ENCODE measurements around the gene RPGRIP1L. TPM values are rescaled to one million over a fixed set of nuclear protein-coding genes. Genes with fewer than 3 reads are reported as not detected.

The RPGRIP1L gene
- total RNA-seq, 1 experiment from 2014 or later: 4.1 TPM

DNA sequence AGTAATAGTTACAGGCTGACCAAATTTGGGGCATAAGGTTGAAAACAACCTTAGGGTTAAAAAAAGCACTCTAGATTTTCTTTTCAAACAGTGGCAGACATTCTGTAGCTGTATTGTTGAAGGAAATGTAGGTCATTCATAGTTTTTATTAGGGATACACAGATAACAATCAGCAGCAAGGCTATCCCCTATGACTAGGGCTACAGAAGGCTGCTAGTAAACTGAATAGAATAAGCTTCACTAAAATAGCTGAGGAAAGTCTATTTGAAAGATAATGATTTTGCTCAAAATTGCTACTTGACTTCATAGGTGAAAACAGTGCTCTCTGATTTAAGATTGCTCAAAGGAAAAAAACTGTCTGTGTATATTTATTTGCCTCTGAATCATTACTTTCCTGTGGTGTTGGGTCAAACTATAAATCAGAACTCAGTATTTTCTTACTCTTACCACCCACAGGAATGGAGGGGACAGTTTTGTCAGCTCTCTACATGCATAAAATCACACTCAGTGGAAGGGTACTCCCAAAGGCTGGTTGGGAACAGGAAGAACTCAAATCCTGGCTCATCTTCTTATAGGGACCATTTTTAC lies 24.8 kb downstream of the RPGRIP1L start:
- no peak for DNase-seq (ENCODE audit: low read depth, low spot score)
- in situ Hi-C loops (cut with HindIII; ENCODE audit: low pct_unique_long_range_greater_than_20kb, low sequenced_read_pairs): no loop called here

DNA sequence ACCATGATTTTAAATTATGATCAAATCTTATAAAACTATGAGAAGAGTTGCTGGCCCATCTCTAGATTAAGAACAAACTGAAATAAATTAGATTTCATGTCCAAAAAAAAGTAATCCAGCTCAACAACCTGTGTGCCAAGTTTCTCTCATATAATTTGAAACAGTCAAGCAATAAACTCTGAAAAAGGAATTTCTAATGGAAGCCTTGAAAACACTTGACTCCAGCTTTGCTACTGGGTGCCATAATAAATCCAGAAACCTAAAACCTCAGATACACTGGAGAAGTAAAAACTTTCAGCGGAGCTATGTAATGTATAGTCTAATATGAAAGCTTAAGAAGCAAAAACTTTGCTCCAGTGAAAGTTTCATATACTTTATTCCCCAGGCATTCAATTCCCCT lies 25.5 kb downstream of the RPGRIP1L start:
- in situ Hi-C loops (cut with HindIII; ENCODE audit: low pct_unique_long_range_greater_than_20kb, low sequenced_read_pairs): no loop called here

DNA sequence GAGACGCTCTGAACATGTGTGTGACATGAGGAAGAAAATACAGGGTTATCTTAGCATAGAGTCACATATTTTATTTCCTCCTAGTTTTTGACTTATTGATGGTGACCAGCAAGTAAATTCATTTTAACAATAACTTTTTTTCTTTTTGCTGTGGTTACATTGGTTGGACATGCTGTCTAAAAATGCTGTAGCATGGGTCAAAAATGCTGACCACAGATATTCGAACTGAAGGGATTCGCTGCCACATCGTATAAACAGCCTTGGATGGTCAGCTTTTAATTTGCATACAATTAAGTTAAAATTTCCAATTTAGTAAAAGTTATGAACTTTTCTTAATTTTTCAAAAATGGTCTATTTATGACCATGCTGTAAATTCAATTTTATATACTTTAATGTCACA lies 30.5 kb downstream of the RPGRIP1L start:
- DNase-seq (ENCODE audit: low read depth, low spot score): no peak
- in situ Hi-C loops (cut with HindIII; ENCODE audit: low pct_unique_long_range_greater_than_20kb, low sequenced_read_pairs): no loop called here

More for the DNA sequence above, 25.5 kb downstream of the RPGRIP1L start:
- no peak for DNase-seq (ENCODE audit: low read depth, low spot score)

DNA sequence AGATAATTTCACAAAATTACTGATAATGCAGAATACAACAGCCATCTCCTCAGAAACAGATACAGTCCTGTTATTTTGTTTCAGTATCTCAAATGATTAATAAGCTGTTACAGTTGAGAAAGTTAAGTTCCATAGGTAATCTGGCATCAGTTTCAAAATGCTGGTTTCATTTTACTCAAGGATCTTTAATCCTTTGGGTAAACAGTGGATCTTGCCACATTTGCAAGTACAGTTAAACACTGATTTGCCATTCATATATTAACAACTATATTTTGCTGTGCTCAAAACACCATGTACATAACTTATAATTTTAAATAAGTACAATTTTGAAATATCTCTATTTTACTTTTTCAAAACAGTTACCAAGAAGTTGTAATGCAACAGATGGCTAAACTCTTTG lies 31.2 kb downstream of the RPGRIP1L start:
- in situ Hi-C loops (cut with HindIII; ENCODE audit: low pct_unique_long_range_greater_than_20kb, low sequenced_read_pairs): no loop called here

DNA sequence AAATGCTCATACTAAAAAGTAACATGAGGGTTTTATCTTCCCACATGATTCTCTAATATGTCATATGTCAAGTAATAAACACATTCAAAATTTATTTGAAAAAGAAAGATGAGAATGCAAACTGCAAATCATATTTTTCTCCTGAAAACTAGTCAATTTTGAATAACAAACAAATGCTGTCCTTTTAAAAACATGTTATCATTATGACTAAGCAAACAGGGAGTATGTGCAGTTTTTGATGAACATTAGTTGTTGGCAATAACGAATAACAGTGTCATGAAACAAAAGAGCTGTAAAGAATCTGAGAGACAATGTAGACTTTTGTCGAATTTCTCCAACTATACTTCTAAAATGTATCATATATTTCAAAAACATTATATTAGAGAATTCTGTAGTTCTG lies 34.8 kb downstream of the RPGRIP1L start:
- no peak for DNase-seq (ENCODE audit: low read depth, low spot score)
- in situ Hi-C loops (cut with HindIII; ENCODE audit: low pct_unique_long_range_greater_than_20kb, low sequenced_read_pairs): no loop called here

More for the DNA sequence above, 31.2 kb downstream of the RPGRIP1L start:
- no peak for DNase-seq (ENCODE audit: low read depth, low spot score)

DNA sequence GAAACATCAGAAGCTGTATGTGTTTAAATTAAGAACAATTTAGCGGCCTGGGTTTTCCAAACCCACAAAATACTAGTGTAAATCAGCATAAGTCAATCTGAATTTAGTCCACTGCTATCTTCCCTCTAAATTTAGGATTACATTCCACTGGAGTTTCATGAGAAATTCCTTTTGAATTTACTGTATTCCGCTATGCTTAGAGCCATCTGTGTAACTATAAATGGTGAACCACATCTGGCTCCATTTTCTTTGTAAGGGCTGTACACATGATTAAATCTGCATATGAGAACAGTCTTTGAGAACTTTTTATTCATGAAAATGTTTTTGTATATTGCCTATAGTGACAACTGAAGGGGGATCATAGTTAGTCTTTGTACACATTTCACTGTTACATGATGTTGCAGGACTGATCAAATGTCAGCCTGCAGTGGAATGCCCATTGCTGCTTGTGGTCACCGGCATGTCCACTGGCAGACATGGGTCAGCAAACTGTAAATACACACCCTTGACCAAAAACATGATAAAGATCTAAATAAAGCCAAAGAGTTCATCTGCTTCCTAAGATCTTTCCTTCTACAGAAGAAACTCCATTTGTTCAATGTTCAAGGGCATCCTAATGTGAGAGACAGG lies 36.8 kb downstream of the RPGRIP1L start:
- in situ Hi-C loops (cut with HindIII; ENCODE audit: low pct_unique_long_range_greater_than_20kb, low sequenced_read_pairs): no loop called here
- no peak for DNase-seq (ENCODE audit: low read depth, low spot score)

DNA sequence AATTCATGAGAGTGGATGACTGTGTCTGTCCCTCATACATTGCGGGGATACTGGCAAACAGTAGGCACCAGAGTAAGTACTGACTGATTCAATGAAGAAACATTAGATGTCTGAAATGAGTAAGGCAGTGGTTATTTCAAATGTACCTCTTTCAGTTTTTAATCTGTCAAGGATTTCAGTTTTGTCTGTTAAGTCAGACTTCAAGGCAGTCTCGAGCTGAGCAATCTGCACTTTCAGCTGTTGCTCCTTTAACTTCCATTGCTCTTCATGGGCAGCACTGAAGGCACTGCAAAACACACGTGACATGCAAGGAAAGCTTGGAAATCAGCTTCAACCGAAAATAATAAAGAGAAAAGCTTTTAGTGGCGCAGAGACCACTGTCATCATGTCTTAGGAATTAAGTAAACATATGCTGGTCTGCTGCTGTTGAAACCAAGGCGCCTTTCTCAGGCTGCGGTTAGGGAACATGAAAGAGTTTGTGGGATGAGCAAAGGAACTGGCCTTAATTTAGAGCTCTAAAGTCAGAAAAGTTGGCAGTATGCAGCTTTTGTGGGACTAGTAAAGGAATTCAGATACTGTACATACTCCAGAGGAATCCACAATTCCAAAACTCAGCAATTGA lies 38.8 kb downstream of the RPGRIP1L start:
- DNase-seq (ENCODE audit: low read depth, low spot score): no peak
- in situ Hi-C loops (cut with HindIII; ENCODE audit: low pct_unique_long_range_greater_than_20kb, low sequenced_read_pairs): no loop called here

DNA sequence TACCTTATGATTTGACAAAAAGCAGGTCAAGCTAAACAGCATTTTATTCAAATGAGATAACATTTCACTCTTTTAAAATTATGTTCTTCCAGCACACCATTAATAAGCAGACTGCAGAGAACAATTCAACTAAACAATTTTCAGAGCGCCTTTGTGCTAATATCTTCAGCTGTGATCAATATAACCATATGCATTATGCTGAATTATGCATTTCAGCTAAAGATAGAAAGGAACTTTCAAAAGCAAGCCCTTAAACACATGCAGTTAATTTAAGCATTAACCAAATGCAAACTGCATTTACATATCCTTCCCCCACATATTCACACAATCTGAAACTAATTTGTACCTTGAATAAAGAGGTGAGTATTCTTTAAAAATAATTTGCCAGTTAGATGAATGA lies 41.6 kb downstream of the RPGRIP1L start:
- DNase-seq (ENCODE audit: low read depth, low spot score): no peak
- in situ Hi-C loops (cut with HindIII; ENCODE audit: low pct_unique_long_range_greater_than_20kb, low sequenced_read_pairs): no loop called here

DNA sequence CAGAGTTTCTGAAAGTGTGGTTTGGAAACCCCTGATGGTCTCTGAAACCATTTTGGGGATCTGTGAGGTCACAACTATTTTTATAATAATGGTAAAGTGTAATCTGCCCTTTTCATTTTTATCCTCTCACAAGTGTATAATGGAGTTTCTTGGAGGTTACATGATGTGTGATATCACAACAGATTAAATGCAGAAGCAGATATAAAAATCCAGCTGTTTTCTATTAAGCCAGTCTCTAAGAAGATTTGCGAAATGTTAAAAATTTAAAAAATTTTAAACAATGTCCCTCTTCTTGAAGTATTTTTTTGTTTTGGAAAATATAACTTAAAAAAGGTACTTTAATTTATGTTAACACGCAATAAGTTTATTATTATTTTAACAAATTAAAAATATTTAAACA lies 48.7 kb downstream of the RPGRIP1L start:
- no peak for DNase-seq (ENCODE audit: low read depth, low spot score)
- in situ Hi-C loops (cut with HindIII; ENCODE audit: low pct_unique_long_range_greater_than_20kb, low sequenced_read_pairs): no loop called here

DNA sequence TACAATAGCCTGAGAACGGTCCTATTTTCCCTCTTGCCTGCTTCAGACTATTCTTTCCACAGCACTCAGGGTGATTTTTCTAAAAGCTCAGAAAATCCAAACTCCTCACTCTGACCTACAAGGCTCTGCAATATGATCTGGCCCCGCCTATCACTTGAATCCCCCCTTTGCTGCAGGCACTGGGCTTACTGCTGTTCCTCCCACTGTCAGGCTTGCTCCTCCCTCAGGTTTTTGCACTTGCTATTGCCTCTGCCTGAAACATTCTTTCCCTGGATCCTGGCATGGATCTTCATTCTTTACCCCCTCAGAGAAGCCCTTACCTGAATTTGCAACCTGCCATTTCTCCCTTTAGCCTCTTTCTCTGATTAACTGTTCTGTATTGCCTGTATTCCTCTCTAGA lies 52.3 kb downstream of the RPGRIP1L start:
- in situ Hi-C loops (cut with HindIII; ENCODE audit: low pct_unique_long_range_greater_than_20kb, low sequenced_read_pairs): no loop called here
- DNase-seq (ENCODE audit: low read depth, low spot score): no peak

DNA sequence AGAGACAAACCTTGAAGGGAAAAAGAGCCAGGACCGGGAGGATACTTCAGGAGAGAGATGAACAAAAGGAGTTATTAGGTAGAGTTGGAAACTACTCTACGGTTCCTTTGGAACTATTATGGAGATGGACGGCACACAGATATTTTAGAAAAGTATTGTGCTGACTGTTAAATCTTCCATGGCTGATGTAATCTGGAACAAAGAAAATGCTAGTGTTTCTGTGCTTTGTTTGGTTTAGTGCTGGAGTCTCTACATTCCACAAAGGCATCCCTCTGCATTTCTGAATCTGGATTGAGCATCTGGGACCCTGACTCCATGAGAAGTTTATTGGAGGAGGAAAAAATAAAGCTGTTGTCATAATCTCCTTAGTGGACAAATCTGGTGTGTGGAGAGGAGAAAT lies 57.2 kb downstream of the RPGRIP1L start:
- no peak for DNase-seq (ENCODE audit: low read depth, low spot score)
- in situ Hi-C loops (cut with HindIII; ENCODE audit: low pct_unique_long_range_greater_than_20kb, low sequenced_read_pairs): no loop called here

DNA sequence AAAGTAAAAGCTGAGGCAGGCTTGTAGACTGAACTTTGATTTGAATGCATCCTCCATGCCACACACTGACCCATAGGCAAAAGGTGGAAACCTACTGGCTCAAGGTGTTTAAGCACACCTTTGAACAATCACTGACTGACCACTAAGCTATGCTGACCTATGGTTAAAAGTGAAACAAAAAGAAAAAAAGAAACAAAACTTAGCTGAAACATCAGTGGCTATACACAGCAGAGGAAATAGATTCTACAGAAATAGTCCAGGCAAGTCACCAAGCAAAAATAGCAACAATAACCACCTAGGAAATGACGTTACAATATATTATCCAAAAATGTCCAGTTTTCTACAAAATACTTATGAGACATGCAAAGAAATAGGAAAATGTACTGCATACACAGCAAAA lies 60.2 kb downstream of the RPGRIP1L start:
- in situ Hi-C loops (cut with HindIII; ENCODE audit: low pct_unique_long_range_greater_than_20kb, low sequenced_read_pairs): no loop called here

DNA sequence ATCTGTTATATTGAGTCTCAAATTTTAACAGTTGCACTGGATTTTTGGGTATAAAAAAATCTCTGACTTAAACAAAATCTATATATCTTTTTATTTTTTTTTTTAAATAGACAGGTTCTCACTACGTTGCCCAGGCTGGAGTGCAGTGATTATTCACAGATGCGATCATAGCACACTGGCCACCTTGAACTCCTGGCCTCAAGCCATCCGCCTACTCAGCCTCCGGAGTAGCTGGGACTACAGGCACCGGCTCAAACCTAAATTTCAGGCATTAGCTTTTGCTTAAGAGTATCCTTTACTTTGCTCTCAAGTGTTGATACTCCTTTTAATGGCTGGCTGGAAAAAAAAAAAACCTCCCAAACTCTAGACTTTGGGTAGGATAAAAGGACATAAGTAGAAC lies 61.6 kb downstream of the RPGRIP1L start:
- in situ Hi-C loops (cut with HindIII; ENCODE audit: low pct_unique_long_range_greater_than_20kb, low sequenced_read_pairs): no loop called here
- no peak for DNase-seq (ENCODE audit: low read depth, low spot score)

More for the DNA sequence above, 60.2 kb downstream of the RPGRIP1L start:
- no peak for DNase-seq (ENCODE audit: low read depth, low spot score)

DNA sequence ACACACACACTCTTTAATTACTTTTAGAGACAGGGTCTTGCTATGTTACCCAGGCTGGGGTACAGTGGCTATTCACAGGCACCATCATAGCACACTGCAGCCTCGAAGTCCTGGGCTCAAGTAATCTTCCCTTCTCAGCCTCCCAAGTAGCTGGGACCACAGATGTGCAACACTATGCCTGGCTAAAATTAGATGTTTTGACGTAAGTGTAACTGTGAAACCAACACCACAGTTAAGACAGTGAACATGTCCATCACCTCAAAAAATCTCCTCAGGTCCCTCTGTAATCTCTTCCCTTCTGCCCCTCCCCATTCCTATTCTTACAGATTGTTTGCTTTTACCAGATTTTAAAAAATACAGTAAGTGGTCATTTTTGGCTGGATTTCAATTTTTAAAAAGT lies 66.7 kb downstream of the RPGRIP1L start:
- no peak for DNase-seq (ENCODE audit: low read depth, low spot score)
- in situ Hi-C loops (cut with HindIII; ENCODE audit: low pct_unique_long_range_greater_than_20kb, low sequenced_read_pairs): no loop called here

DNA sequence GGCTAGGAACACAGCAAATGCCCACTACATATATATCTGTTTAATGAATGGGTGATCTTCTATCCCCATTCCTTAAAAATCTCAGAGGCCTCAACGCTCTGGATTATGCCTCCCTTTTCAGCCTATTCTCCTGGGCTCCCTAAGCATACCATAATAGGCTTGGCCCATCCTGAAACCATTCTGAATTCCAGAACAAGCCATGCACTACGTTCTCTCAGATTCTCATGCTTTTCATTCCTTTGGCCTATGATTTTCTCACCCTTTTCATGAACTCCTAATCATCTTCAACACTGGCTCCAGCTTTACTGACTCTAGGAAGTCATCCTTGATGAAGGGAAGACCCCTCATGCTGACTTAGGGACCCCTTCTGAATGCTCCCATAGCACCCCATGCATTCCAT lies 71.1 kb downstream of the RPGRIP1L start:
- DNase-seq (ENCODE audit: low read depth, low spot score): no peak
- in situ Hi-C loops (cut with HindIII; ENCODE audit: low pct_unique_long_range_greater_than_20kb, low sequenced_read_pairs): no loop called here

DNA sequence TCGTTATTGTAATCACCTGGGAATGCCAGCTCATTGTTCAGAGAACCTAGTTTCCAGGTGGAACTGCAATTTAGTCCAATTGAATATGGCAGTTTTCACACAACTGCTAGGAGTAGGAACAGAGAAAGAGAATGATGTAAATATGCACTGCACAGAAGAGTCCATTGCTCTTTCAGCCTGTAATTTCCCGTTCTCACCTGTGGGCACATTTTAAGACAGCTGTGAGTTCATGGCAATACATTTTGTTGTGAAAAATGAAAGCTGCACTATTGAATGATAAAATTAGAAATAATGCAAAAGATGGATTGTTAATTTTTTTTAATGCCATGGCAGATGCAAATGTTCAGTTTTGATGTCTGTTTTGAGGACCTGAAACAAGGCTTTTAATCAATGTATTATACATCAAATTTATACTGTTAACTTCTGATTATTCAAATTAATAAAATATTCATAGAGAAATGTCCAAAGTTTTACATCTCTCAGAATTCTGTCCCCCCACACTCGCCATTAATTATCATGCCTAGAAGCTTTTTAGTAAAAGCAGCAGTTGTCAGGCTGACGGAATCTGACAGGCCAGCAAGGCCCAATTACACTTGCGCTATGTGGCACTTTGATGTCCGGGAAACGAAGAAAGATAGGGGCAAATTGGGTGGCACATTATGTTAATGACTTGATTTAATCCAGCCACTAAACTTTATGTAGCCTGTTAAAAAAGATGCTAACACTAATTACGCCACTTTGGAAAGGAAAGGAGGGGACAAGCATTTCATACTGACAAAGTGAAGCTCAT lies 72.2 kb downstream of the RPGRIP1L start:
- DNase-seq (ENCODE audit: low read depth, low spot score): no peak
- in situ Hi-C loops (cut with HindIII; ENCODE audit: low pct_unique_long_range_greater_than_20kb, low sequenced_read_pairs): no loop called here

DNA sequence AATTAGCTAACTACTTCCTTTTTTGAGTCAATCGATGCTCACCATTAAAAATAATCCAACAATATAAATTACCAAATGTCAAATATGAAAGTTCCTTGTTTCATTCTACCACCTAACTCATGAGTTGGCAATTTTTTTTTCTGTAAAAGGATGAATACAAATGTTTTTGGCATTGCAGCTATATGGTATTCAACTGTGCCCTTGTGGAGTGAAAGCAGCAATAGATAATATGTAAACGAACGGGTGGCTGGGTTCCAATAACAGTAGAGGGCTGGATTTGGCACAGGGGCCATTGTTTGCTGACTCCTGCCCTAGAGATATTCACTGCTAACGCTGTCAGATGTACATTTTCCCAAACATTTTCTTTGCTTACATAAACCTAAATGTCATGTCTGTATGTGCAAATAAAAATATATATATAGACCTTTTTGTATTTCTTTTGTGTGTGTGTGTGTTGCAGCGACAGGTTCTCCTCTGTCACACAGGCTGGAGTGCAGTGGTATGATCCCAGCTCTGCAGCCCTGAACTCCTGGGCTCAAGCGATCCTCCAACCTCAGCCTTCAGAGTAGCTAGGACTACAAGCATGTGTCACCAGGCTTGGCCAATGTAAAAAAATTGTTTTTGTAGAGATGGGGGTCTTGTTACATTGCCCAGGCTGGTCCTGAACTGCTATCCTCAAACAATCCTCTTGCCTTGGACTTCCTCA lies 73.9 kb downstream of the RPGRIP1L start:
- in situ Hi-C loops (cut with HindIII; ENCODE audit: low pct_unique_long_range_greater_than_20kb, low sequenced_read_pairs): no loop called here
- no peak for DNase-seq (ENCODE audit: low read depth, low spot score)

DNA sequence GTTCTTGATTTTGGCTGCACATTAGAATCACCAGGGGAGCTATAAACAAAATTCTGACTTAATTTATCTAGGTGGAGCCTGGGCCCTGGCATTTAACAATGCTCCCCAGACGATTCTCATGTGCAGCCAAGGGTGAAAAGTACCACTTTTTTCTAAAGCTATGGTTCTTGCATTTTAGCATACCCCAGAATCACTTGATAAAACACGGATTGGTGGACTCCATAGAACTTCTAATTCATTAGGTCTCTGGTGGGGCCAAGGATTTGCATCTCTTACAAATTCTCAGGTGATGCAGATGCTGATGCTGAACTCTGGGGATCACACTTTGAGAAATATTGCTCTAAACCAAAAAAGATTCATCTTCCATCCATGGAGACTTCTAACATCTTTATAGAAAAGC lies 74.5 kb downstream of the RPGRIP1L start:
- in situ Hi-C loops (cut with HindIII; ENCODE audit: low pct_unique_long_range_greater_than_20kb, low sequenced_read_pairs): no loop called here
- no peak for DNase-seq (ENCODE audit: low read depth, low spot score)
